C4-2B (cell line): Measurements from ENCODE around the gene UNC80.

ENCODE experiments used
- CTCF ChIP-seq: fragments of 450-650 bp; conservative IDR thresholded peaks from 2 replicates; pipeline ENCODE4 v1.5.1; 2017; ENCODE audit warnings: mild to moderate bottlenecking
- ZFX ChIP-seq: fragments of 450-650 bp; IDR thresholded peaks from 2 replicates; pipeline ENCODE4 v1.6.1; 2017

GRCh38 chr2:209870067-209870466, 98.4 kb downstream of the UNC80 start:
- TF ChIP-seq CTCF (no peak), ZFX (no peak)
